GM21737 (cell line): ENCODE measurements around the gene SLC37A2.
"Not testable (repeated sequence)": the region's sequence is repeated elsewhere in the genome, so short reads cannot be mapped to it uniquely, and the experiment has no call there.

Source experiments
- ATAC-seq: cut with Tn5 transposase; IDR thresholded peaks from one replicate; pipeline ENCODE4 v1.9.1; 2021; ENCODE audit warnings: mild to moderate bottlenecking, moderate library complexity; ENCODE audit not compliant: unreplicated experiment

SLC37A2 gene

DNA sequence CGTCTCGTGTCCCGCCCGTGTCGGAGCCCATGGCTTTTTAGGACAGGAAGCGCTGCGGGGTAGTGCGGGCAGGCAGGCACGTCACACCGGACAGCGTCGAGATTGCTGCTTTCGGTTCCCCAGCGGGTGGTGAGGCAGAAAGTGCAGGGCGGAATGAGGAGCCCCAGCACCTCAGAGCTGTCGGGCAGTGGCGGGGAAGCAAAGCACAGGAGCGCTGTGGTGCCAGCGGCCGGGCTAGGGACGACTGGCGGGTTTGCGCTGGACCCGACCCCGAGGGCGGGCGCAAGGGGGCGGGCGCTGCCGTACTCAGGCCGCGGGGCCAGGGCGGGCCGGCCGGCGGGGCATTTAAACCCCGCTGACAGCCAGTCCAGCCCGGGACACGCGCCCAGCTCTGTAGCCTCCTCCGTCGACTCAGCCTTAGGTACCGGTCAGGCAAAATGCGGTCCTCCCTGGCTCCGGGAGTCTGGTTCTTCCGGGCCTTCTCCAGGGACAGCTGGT is at the start of gene SLC37A2:
Gene SLC37A2 (plus strand): TSS at position 375 of the 498 bp plus-strand sequence. CDS start 63 bp downstream, at position 438.
- peak; percentile 95 for ATAC-seq

GRCh38 chr11:125016413-125016812 is 46.7 kb upstream of the SLC37A2 start:
- no peak for ATAC-seq

DNA sequence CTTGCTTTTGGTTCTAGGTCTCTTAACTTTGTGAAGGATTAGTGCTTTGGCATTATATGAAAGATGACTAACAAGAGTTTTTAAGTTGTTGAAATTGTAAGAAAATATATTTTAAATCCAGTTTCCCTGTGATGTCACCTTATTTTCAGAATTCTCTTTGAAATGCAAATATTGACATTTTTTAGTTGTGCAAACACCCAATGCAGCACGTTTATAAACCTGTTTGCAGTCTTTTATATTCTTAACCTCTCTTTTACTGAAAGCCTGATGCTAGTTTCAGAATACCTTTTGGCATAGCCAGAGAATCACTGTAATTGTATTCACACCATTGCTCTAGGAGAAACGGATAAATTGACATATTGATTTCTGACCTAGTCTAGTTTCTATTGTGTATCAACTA is 42.8 kb upstream of the SLC37A2 start:
- no peak for ATAC-seq

- no peak for ATAC-seq
Measured at GRCh38 chr11:125022551-125022950, 40.6 kb upstream of the SLC37A2 start.

DNA sequence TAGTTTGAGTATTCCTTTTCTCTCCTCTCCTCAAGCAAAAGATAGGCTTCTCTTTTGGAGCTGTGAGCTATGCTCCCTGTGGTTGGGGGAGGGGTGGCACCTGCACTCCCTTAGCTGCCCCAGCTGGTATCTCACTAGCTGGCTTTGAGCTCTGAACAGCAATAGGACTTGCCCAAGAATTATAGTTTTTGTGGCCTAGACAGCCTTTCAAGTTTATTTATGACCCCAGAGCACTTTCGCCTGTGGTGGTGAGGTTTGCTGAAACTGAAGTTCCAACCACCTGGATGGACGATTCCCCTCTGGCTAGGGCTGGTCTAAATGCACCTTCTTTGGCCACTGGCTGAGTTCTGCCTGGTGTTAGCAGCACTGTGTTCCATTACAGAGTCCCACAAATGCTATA is 37.1 kb upstream of the SLC37A2 start:
- ATAC-seq, result no peak

GRCh38 chr11:125029431-125029830 is 33.7 kb upstream of the SLC37A2 start:
- ATAC-seq, result not testable (repeated sequence)

DNA sequence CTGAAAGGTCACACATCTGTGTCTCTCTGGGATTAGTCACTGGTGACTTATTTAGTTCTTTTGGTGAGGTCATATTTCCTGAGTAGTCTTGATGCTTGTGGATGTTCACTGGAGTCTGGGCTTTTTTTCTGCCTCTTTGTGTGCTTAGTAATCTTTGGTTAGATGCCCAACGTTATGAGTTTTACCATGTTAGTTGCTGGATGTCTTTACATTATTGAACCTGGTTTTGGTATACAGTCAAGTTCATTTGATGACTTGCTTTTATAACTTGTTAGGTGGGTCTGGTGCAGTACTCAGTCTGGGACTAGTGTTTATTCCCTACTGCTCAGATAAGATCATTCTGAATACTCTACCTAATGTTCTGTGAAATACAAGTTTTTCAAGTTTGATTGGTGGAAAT is 26.2 kb upstream of the SLC37A2 start:
- no peak for ATAC-seq

DNA sequence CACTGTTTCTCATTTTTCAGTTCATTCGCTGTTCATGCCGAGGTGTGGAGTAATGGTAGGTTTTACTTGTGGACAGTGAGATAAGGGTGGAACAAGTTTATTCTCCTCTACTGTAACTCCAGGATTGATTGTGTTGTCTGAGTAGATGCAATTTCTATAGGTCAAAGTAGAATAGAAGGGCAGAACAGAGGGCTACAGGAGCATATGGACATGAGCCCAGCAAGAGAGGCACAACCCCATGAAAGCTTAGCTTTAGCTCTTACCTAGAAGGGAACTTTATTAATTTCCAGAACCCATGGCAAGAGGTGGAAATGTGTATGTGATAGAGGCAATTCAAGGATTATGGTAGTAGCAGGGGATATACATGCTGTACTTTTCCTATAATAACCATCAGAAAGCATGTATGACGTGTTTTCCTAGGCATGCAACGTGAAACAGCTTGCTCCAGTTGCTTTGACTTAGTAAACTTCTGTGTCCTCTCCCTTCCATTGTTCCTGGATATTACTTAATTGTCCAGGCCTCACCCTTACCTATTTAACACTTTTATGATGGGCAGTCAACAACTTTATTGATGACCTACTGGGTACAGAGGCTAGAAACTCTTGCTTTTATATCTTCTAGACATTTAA is 13.8 kb upstream of the SLC37A2 start:
- no peak for ATAC-seq

DNA sequence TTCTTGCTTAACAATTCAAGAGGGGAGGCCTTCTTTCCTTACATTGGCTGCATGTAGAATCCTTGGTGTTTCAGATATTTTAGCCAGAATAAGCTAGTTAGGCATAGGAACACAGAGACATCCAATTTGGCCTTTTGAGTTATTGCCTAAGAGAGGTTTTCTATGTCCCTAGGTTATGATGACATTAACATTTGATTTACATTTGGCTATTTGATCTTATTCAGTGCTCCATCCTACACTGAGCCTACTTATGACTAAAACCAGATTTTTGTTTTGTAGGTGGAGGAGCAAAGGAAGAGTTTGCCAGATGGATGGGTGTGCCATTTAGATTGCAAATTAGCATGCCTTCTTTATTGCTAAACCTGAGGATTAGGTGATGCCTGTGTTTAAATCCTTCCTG is 11.1 kb upstream of the SLC37A2 start:
- no peak for ATAC-seq

- ATAC-seq, result no peak
Measured at GRCh38 chr11:125053167-125053566, 9.9 kb upstream of the SLC37A2 start.

- no peak for ATAC-seq
Measured at GRCh38 chr11:125055107-125055715, 7.9 kb upstream of the SLC37A2 start.

- not testable (repeated sequence) for ATAC-seq
Measured at GRCh38 chr11:125056111-125056510, 7.0 kb upstream of the SLC37A2 start.

DNA sequence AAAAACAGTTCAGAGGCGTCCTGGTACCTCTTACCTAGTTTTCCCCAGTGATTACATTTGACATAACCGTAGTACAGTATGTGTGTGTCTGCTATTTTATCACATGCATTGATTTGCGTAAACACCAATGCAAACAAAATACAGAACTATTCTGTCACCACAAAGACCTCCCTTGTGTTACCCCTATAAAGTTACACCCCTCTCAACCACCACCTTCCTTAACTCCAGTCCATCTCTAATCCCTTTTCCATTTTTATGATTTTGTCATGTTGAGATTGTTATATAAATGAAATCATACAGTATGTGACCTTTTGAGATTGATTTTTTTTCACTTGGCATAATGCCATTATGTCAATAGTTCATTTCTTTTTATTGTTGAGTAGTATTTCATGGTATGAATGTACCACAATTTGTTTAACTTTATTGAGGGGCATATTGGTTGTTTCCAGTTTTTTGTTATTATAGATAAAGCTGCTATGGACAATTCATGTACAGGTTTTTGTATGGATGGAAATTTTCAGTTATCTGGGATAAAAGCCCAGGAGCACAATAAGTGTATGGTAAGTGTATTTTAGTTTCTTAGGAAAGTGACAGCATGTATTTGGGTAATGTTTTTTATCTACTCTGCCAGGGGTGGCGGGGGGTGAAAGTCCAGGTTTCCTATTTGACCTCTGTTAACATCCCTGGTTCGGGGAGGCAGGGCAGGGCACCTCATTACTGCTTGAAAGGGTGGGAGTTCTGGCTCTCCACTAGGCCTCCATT is 6.0 kb upstream of the SLC37A2 start:
- ATAC-seq, result no peak

- ATAC-seq, result no peak
Measured at GRCh38 chr11:125057693-125058016, 5.5 kb upstream of the SLC37A2 start.

- no peak for ATAC-seq
Measured at GRCh38 chr11:125061281-125061680, 1.8 kb upstream of the SLC37A2 start.

DNA sequence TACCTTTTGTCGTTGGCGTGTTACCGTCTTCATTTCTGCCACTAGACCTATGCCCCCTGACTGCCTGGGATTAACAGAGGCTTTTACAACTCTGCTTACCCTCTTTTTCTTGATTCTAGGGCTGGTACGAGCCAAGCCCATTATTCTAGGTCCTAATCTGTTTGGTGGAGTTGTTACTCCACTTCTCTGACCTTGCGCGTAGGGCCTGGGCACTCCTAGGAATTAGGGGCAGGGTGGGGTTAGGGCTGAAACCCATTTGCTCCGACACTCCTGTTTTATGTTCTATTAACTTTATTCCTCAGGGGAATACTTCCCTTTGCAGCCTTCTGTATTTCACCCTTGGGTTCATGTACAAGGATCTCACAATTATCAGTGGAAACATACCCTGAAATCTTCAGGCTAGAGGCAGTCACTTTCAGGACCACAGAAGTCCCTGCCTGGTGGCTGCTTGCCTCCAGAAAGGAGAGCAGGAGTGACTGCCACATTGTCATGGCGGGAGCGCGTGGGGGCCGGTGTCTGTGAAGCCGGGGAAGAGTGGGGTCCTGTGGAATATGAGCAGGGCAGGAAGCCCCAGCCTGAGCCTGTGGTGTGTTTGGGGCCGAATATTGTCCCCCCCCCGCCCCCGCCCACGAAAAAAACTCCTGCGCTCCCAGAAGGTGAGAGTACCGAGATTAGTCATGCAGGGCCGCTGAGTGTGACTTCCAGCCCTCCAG is 731 bp upstream of the SLC37A2 start:
- ATAC-seq, result peak; percentile 7

DNA sequence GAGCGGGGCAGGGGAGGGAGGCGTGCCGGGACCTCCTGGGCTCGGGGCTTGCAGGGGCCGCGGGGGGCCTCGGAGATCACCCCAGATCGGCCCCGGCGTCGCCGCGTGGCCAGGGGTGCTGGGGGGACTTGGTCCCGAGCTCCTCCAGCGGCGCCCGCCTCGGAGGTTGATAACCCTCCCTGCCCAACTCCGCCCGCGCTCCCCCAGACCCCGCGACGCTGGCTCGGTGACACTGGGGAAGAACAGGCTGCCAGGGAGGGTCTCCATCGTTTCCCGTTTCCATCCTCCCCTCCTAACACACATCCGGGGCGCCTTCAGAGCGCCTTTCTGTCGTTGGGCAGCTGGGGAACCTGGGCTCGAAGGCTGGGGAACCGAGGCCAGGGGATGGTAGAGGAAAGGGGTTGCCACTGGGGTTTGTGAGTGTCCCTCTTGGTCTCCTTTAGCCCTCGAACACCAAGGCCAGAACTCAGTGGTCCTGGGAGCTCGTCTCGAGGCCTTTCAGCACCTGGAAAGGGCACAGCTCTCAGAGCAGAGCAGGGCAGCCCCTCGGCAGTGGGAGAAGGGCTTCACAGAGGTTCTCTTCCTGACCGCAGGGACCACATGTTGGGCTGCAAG is 431 bp downstream of the SLC37A2 start:
- peak; percentile 10 for ATAC-seq

DNA sequence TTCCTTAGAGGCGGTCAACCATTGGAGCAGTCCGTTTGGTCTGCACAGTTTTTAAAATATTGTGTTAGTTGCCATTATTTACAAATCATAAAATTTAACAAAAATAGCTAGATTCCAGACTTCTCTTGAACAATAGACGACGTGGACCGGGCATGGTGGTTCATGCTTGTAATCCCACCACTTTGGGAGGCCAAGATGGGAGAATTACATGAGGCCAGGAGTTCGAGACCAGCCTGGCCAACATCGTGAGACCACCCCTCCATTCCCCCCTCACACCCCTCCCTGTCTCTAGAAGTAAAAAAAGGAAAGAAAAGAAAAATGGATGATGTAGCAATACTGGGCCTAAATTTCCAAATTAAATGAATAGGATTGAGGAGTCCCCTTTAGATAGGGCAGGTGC is 965 bp downstream of the SLC37A2 start:
- ATAC-seq, result no peak

DNA sequence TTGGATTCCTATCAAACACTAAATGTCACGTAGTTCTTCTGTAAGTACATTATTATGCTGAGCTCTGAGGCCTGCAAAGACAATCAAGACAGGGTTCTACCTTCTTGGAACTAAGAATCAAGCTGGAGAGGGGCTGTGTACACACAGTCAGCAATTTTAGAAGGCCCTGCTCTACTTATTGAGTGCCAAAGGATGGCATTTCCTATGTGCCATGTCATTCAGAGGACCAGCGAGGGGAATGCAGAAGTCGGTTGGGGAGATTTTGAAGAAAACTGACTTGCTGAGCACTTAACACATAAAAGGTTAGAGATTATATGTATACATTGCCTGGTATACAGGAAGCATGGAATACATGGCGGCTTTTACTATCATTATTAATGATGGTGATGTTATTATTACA is 5.3 kb downstream of the SLC37A2 start:
- ATAC-seq, result no peak

GRCh38 chr11:125069008-125069407 is 5.9 kb downstream of the SLC37A2 start:
- no peak for ATAC-seq

DNA sequence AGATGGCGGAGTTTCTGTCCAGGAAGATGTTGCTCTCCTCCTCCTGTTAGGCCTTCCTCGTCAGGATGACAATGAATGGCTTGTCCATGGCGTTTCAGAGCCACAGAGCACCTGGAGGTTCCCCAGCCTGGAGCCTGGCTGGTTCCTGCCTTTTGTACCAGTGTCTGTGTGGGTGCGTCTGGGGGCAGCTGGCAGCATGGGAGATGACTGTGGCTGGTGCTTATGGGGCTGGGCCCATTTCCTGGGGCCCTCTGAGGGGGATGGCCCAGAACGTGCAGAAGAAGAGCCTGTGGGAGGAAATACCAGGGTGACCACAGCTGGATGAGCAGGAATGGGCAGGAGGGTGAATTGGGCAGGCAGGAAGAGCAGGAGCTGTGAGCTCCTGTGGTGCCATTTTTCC is 6.7 kb downstream of the SLC37A2 start:
- ATAC-seq, result no peak
